ENCODE results near the gene SNAP47.

SNAP47 gene

DNA sequence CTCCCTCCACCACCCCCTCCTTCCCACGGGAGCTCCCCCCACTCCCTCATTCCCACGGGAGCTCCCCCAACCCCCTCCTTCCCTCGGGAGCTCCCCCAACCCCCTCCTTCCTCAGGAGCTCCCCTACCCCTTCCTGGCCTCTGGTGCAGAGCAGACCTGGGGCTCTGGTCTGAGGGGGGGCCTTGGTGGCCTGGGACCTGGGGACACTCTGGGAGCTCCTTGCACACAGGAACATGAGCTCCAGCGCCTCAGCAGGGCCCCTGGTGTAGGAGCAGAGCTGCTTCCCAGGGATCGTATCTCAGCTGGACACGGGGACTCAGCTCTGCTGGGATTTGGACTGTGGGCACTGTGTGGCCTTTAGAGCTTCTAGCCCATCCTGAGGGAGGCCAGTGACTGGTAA is 60.5 kb downstream of the SNAP47 start:
- no peak for DNase-seq (ENCODE audit: low read depth in 1 of 2, low spot score in 1 of 2)

DNA sequence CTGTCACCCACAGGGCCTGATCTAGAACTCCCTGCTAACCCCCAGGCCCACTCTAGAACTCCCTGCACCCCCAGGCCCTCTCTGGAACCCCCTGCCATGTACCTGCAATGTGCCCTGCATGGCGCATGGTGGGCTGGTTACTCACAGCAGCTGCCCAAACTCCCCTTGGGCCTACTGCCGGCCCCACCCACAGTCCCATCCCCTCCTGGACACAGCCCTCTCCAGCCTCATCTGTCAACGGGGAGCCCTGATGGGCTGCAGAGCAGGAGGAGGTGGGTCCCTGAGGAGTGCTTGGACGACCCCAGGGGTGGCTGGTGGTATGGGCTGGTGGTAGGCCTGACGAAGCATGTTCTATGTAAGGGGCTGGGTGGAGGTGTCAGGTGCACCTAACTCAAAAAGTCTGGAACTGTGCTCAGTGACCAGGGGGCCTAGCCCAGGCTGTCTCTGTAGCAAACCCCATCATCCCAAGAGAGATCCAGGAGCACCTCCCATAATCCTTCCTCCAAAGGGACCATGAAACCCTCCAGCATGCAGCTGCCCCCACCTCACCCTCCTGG is 61.2 kb downstream of the SNAP47 start:
- no peak for DNase-seq (ENCODE audit: low read depth in 1 of 2, low spot score in 1 of 2)

DNA sequence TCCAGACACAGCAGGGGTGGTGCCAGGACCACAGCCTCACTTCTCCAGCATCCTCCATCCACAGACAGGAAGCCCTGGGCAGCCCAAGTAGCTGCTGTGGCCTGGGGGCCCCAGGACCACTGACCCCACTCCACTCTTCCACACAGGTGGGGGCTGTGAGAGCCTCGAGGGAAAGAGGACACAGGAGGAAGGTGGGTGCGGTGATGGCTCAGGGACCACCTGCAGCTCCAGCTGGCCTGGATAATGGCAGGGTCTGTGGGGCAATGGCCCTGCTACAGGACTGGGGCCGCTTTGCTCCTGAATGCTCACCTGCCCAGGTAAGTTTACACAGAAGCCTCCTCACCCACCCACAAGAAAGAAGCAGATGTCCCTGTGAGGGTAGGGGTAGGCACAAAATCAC is 61.9 kb downstream of the SNAP47 start:
- DNase-seq (ENCODE audit: low read depth in 1 of 2, low spot score in 1 of 2): no peak

DNA sequence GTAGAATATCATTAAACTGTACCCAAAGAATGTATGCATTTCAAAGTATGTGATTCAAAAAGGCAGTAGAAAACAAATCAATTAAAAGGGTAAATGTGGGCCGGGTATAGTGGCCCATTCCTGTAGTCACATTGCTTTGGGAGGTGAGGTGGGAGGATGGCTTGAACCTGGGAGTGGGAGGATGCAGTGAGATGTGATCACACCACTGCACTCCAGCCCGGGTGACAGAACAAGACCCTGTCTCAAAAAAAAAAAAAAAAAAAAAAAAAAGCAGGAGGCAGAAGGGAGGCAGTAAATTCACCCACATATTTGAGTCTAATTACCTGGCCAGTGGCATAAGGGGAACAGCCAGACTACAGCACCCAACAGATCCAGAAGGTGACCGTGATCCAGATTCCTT is 62.4 kb downstream of the SNAP47 start:
- DNase-seq (ENCODE audit: low read depth in 1 of 2, low spot score in 1 of 2): no peak

DNA sequence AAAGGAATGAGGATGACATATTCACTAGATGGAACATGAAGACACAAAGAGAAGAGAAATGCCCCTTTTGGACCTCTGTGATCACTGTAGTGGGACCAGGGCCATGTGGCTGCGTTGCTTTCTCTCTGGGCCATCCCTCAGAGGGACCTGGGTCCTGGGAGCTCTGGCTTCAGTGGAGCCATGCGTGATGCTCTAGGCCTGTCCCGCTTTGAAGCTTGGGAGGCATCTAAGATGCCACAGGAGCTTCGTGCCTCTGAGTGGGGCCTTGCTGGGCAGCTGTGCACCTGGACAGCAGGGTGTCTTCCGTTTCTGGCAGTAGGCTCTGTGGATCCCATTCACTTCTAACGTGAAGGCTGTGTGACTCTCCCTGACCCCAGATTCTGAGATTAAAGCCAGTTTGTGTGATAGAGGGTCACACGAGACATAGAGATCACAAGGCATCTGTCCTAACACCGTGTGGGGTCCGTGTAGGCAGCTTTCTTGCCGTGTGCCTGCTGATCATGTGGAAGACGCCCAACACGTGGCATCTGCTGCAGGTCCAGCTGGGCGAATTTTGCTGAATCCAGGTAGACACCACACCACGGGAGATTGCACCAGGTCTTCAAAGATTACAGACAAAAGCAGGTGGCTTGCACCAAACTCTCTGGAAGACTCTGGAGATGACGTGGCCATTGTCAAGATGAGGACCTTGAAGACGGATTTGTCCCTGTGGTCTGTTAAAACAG is 63.0 kb downstream of the SNAP47 start:
- no peak for DNase-seq (ENCODE audit: low read depth in 1 of 2, low spot score in 1 of 2)

DNA sequence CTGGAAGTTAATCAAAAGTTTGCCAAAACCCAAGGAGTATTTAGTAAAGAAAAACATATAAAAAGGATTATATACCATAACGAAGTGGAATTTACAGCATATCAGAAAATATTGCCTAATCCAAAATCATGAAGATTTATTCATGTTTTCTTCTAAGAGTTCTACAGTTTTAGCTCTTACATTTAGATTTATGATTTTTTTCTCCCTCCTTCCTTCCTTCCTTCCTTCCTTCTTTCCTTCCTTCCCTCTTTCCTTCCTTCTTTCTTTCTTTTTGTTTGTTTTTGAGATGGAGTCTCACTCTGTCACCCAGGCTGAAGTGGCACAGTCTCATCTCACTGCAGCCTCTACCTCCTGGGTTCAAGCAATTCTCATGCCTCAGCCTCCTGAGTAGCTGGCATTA is 64.5 kb downstream of the SNAP47 start:
- DNase-seq (ENCODE audit: low read depth in 1 of 2, low spot score in 1 of 2): no peak

DNA sequence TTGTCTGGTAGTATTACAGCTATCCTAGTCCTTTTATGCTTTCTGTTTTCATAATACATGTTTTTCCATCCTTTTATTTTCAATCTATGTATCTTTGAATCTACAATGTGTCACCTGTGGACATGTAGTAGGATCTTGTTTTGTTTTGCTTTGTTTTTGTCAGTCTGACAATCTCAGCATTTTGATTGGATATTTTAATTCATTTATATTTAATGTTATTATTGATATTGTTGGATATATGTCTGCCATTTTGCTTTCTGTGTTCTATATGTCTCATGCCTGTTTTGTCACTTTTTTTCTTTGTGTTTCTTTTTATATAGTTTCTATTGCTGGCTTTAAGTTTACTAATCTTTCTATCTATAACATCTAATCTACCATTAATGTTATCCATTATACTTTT is 68.7 kb downstream of the SNAP47 start:
- DNase-seq (ENCODE audit: low read depth in 1 of 2, low spot score in 1 of 2): no peak

DNA sequence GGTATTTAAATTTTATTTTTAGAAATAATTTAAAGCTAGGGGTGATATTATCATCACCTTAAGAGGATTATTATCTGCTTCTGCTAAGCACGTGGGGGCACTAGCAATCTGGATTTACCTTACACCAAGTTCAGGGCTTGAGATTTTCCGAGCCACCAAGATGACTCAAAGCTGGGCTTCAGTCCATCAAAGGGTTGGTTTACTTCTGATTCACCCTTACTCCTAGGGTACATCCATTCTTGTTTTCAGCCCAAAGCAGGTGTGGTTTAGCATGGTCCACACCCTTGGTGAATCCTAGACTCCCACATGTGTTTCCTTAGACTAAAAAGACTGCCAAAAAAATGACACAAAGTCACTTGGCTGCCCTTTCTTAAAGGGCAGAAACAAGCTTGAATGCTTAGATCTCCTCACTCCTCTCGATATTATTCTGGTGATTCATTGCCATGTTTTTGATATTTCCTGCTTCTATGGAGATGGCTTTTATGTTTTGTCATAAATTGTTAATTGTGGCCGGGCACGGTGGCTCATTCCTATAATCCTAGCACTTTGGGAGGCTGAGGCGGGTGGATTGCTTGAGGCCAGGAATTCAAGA is 70.5 kb downstream of the SNAP47 start:
- no peak for DNase-seq (ENCODE audit: low read depth in 1 of 2, low spot score in 1 of 2)

DNA sequence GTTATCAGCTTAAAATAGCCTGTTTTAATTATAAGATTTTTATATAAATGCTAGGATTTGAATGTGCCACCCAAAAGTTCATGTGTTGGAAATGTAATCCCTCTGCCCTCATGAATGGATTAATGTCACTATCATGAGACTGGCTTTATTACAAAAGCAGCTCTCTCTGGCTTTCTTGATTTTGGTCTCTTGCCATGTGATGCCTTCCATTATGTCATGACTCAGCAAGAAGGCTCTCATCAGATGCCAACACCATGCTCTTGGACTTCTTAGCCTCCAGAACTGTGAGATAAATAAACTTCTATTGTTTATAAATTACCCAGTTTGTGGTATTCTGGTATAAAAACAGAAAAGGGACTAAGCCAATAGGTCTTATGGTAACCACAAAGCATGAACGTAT is 73.3 kb downstream of the SNAP47 start:
- no peak for DNase-seq (ENCODE audit: low read depth in 1 of 2, low spot score in 1 of 2)

DNA sequence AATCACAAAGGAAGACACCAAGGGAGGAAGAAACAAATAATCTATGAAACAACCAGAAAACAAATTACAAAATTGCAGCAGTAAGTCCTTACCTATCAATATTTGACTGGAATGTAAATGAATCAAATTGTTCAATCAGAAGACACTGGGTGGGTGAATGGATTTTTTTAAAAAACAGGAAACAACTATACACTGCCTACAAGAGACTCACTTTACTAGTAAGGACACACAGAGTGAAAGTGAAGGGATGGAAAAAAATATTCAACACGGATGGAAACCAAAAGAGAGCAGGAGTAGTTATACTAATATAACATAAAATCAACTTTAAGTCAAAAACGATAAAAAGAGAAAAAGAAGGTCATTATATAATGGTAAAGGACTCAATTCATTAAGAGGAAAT is 73.8 kb downstream of the SNAP47 start:
- DNase-seq (ENCODE audit: low read depth in 1 of 2, low spot score in 1 of 2): no peak

DNA sequence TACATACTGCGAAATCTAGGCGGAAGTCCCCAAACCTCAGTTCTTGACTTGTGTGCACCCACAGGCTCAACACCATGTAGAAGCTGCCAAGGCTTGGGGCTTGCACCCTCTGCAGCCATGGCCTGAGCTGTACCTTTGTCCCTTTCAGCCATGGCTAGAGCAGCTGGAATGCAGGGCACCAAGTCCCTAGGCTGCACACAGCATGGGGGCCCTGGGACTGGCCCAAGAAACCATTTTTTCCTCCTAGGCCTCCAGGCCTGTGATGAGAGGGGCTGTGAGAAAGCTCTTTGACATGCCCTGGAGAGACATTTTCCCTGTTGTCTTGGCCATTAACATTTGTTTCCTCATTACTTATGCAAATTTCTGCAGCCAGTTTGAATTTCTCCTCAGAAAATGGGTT is 78.7 kb downstream of the SNAP47 start:
- DNase-seq (ENCODE audit: low read depth in 1 of 2, low spot score in 1 of 2): no peak

DNA sequence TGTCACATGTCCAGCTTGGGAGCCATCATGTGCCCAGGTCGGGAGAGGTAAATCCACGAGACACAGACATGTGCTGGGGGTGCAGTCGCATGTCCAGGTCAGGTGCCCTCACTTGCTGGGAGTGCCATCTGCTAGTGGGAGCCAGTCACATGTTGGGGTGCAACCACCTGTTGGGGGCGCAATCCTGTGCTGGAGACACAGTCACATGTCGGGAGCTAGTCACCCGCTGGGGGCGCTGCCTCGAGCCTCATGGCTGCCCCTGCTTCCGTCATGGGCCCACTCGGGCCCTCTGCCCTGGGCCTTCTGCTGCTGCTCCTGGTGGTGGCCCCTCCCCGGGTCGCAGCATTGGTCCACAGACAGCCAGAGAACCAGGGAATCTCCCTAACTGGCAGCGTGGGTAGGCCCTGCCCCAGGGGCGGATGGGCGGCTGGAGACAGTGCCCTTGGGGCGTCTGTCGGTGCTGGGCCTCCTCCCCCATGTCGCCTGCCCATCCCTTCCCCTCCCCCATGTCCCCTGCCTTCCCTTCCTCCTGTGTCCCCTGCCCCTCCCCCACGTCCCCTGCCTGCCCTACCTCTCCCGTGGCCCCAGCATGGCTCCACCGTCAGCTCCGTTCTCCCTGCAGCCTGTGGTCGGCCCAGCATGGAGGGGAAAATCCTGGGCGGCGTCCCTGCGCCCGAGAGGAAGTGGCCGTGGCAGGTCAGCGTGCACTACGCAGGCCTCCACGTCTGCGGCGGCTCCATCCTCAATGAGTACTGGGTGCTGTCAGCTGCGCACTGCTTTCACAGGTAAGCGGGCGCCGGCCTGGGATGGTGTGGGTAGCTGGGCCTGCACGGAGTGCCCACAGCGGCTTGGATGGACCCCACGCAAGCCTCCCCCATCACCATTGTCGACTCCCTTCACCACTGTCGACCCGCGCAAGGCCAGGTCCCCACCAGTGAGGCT is 80.5 kb downstream of the SNAP47 start, which contains the start of gene PRSS38:
TSS of gene PRSS38 (plus strand) at position 208 of the 942 bp plus-strand sequence. CDS start at position 250, 42 bp downstream.
- DNase-seq (ENCODE audit: low read depth in 1 of 2, low spot score in 1 of 2): no peak

DNA sequence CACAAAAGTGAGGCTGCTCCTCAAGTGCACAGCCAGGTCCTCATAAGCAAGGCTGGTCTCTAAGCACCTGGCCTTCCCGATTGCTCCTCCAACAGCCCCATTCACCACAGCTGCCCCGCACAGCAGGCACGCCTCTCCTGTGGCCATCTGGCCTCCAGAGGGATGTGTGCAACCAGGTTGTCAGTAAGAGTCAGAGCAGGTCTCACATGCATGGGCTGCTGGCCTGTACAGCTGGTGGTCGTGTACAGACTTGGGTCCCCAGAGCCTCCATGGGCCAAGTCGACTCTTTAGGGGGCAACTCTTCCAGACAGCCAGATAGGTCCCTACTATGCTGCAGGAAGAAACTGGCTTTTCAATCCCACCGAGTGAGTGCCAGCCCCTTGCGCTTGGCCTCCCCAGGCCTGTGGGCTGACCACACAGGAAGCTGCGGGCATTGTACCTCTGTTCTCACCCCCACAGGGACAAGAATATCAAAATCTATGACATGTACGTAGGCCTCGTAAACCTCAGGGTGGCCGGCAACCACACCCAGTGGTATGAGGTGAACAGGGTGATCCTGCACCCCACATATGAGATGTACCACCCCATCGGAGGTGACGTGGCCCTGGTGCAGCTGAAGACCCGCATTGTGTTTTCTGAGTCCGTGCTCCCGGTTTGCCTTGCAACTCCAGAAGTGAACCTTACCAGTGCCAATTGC is 81.7 kb downstream of the SNAP47 start:
- DNase-seq (ENCODE audit: low read depth in 1 of 2, low spot score in 1 of 2): no peak

DNA sequence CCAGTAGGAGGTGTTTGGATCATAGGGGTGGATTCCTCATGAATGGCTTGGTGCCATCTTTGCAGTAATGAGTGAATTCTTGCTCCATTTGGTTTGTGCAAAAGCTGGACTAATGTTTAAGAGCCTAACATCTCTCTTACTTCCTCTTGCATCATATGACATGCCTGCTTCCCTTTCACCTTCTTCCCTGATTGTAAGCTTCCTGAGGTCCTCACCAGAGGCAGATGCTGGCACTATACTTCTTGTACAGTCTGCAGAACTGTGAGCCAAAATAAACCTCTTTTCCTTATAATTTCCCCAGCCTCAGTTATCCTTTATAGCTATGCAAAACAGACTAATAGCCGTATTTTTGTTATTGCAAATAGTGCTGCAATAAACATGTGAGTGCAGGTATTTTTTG is 88.3 kb downstream of the SNAP47 start:
- DNase-seq (ENCODE audit: low read depth in 1 of 2, low spot score in 1 of 2): no peak

DNA sequence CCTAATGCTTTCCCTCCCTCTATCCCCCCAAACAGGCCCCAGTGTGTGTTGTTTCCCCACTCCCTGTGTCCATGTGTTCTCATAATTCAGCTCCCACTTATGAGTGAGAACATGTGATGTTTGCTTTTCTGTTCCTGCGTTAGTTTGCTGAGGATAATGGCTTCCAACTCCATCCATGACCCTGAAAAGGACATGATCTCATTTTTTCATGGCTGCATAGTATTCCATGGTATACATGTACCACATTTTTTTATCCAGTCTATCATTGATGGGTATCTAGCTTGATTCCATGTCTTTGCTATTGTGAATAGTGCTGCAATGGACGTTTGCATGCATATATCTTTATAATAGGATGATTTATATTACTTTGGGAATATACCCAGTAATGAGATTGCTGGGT is 89.0 kb downstream of the SNAP47 start:
- no peak for DNase-seq (ENCODE audit: low read depth in 1 of 2, low spot score in 1 of 2)

DNA sequence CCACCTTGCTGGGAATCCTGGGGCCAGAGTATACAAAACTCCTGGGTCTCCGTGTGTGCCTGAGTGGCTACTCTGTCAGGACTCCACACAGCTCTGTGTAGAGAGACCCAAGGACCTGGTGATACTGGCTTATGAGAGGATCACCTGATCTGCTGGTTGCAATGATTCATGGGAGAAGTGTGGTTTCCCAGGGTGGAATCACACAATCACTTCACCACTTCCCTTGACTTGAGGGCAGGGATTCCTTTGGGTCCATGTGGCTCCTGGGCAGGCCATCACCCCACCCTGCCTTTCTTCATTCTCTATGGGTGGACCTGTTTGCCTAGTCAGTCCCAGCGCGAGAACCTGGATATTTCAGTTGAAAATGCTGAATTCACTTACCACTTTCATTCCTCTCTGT is 93.6 kb downstream of the SNAP47 start:
- no peak for DNase-seq (ENCODE audit: low read depth in 1 of 2, low spot score in 1 of 2)

Data from stimulated activated CD4-positive, alpha-beta T cell treated with anti-CD3 and anti-CD28 coated beads, Interleukin-15, amount 100 ng/mL, for 1 hour (primary cell).